ENCODE results near the gene VEGFA.

- TF ChIP-seq EZH2phosphoT487 (IDR thresholded peaks at IDR 0.05; ENCODE audit: insufficient read depth, low read depth): no peak
- no peak for TF ChIP-seq EZH2 (IDR thresholded peaks at IDR 0.05; ENCODE audit: insufficient read depth, poor library complexity, severe bottlenecking)
These were observed 39.6 kb downstream of the VEGFA start for GRCh38 chr6:43809417-43810305.

Measured in GM23248 (cell line).